Kidney (tissue), 14 donors: ENCODE measurements around the gene GPR157. TPM values are rescaled to one million over a fixed set of nuclear protein-coding genes. Genes with fewer than 3 reads are reported as not detected.

Experiments used
- DNase-seq, 5 donors: peaks; one replicate each; pipeline ENCODE4 v3.0.0-alpha.2; 2013 to 2020
- FAIRE-seq: peaks from 2 replicates; lab custom pipeline; 2012; peaks lifted over from hg19 to GRCh38; lab: Jason Lieb, UNC
- H3K27ac ChIP-seq, 2 donors: one replicate each; pipeline ENCODE4 v1.7.0; 2013; ENCODE audit warnings: low read depth in 2 of 2, low read length in 2 of 2, inconsistent platforms in 1 of 2
- H3K27me3 ChIP-seq: one replicate; pipeline ENCODE4 v1.7.1; 2013; ENCODE audit warnings: low read length, inconsistent platforms; ENCODE audit not compliant: control insufficient read depth, insufficient read depth
- H3K36me3 ChIP-seq, 3 donors: one replicate each; pipeline versions ENCODE4 v1.7.0 to v1.7.1; 2013; ENCODE audit warnings: low read length in 3 of 3, control low read depth in 1 of 3, inconsistent platforms in 1 of 3; ENCODE audit not compliant: insufficient read depth in 3 of 3, control insufficient read depth in 2 of 3
- H3K4me1 ChIP-seq, 3 donors: one replicate each; pipeline versions ENCODE4 v1.7.0 to v1.7.1; 2013; ENCODE audit warnings: low read length in 3 of 3, inconsistent platforms in 1 of 3, low read depth in 1 of 3; ENCODE audit not compliant: control insufficient read depth in 2 of 3, insufficient read depth in 2 of 3
- H3K4me3 ChIP-seq, 3 donors: one replicate each; pipeline versions ENCODE4 v1.7.0 to v1.8.1; 2013; ENCODE audit warnings: low read length in 3 of 3, control low read depth in 1 of 3, inconsistent platforms in 1 of 3
- H3K9ac ChIP-seq, 3 donors: one replicate each; pipeline versions ENCODE4 v1.7.0 to v1.7.1; 2013; ENCODE audit warnings: low read length in 3 of 3, control low read depth in 1 of 3, inconsistent platforms in 1 of 3
- H3K9me3 ChIP-seq, 3 donors: one replicate each; pipeline versions ENCODE4 v1.7.0 to v1.7.1; 2013; ENCODE audit warnings: low read length in 3 of 3, control low read depth in 1 of 3, inconsistent platforms in 1 of 3; ENCODE audit not compliant: control insufficient read depth in 2 of 3, insufficient read depth in 1 of 3
- intact Hi-C: fragments of 100-400 bp; cut with DNase I; formaldehyde crosslinking; loops from one replicate; pipeline ENCODE4 v1.11.1; 2022
- polyA plus RNA-seq: library from polyadenylated mRNA; stranded (reverse); fragments of 350-450 nt; fragmentation: Illumina TruSeq; extraction: RNeasy Lipid Tissue Mini Kit (QIAGEN cat#74804); gene quantifications from one replicate; pipeline ENCODE4 v1.2.3, GENCODE V29; 2014; ENCODE audit warnings: low read depth, low replicate concordance; ENCODE audit not compliant: insufficient read depth
- total RNA-seq: library from RNA; stranded (reverse); fragmentation: NEBNext Ultra II Directional; extraction: Animal tissue kit (Norgen Biotek cat#: 25700); gene quantifications from one replicate; pipeline ENCODE4 v1.2.1, GENCODE V29; 2021
- TF ChIP-seq, protein P1 (sequence below): IDR thresholded peaks from 3 replicates; pipeline ENCODE4 v1.5.1; 2012; ENCODE audit warnings: mild to moderate bottlenecking, moderate library complexity, borderline replicate concordance; ENCODE audit not compliant: insufficient read depth; ENCODE audit errors: extremely low read depth
- donor health status: control.
- donor health status: control.
- donor health status: control.
- donor health status: control.
- donor health status: control.
- donor health status: DM: yes; HTN: yes; CAD: no.
- donor health status: Normal renal cell carcinoma (clear cell type).

The GPR157 gene
- total and polyA plus RNA-seq, 2 donors from 2014 or later, result 3.2 to 9.1 TPM

GRCh38 chr1:9085306-9085940 is 43.5 kb downstream of the GPR157 start:
- Histone ChIP-seq H3K4me1 (peaks cover 0 to 5% (median 2%) of the 10 kb centered on the region in 3 donors), H3K9me3 (no peaks in the 10 kb centered on the region), H3K27ac (no peak overlapping the region), H3K36me3 (no peaks in the 10 kb centered on the region), H3K4me3 (no peak overlapping the region), H3K9ac (no peak overlapping the region), H3K27me3 (no peaks in the 10 kb centered on the region)
- intact Hi-C loops, result no loop called here
- TF ChIP-seq, protein P1, sequence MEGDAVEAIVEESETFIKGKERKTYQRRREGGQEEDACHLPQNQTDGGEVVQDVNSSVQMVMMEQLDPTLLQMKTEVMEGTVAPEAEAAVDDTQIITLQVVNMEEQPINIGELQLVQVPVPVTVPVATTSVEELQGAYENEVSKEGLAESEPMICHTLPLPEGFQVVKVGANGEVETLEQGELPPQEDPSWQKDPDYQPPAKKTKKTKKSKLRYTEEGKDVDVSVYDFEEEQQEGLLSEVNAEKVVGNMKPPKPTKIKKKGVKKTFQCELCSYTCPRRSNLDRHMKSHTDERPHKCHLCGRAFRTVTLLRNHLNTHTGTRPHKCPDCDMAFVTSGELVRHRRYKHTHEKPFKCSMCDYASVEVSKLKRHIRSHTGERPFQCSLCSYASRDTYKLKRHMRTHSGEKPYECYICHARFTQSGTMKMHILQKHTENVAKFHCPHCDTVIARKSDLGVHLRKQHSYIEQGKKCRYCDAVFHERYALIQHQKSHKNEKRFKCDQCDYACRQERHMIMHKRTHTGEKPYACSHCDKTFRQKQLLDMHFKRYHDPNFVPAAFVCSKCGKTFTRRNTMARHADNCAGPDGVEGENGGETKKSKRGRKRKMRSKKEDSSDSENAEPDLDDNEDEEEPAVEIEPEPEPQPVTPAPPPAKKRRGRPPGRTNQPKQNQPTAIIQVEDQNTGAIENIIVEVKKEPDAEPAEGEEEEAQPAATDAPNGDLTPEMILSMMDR, result no peak
- DNase-seq, result no peak
- FAIRE-seq, result no peak

DNA sequence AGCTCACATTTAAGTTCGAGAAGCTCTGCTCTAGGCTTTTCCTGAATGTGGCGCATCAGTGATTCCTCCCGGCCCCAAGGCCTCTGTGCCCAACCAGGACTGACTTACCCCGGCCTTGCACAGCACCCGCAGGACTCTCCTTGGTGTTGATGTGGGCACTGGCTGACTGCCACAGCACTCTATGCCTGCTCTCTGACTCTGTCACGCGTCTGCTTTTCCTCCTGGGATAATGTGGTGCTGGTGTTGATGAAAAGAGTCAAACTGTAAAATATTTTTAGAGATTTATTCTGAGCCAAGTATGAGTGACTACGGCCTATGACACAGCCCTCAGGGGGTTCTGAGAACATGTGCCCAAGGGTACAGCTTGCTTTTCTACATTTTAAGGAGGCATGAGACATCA is 44.0 kb downstream of the GPR157 start:
- no peaks in the 10 kb centered on the region for H3K9me3 ChIP-seq
- H3K4me3 ChIP-seq, result no peak overlapping the region
- no peak for FAIRE-seq
- peaks cover 0 to 5% (median 3%) of the 10 kb centered on the region in 3 donors for H3K4me1 ChIP-seq
- intact Hi-C loops, result no loop called here
- TF ChIP-seq, protein P1, result no peak
- no peak overlapping the region for H3K9ac ChIP-seq
- no peaks in the 10 kb centered on the region for H3K27me3 ChIP-seq
- no peak for DNase-seq
- no peaks in the 10 kb centered on the region for H3K36me3 ChIP-seq
- no peak overlapping the region for H3K27ac ChIP-seq

DNA sequence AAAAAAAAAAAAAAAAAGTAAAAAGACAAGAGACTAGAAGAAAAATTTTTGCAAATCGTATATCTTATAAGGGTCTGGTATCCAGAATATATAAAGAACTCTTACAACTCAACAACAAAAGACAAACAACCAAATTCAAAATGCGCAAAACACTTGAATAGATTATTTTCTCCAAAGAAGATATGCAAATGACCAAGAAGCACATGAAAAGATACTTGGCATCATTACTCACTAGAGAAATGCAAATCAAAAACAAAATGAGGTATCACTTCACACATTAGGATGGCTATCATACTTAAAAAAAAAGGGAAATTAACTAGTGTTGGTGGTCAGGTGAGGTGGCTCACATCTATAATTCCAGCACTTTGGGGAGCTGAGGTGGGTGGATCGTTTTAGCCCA is 47.4 kb downstream of the GPR157 start:
- no peak overlapping the region for H3K27ac ChIP-seq
- intact Hi-C loops, result no loop called here
- H3K9ac ChIP-seq, result no peak overlapping the region
- DNase-seq, result no peak
- H3K9me3 ChIP-seq, result no peaks in the 10 kb centered on the region
- no peaks in the 10 kb centered on the region for H3K36me3 ChIP-seq
- H3K4me1 ChIP-seq, result peaks cover 0 to 15% (median 12%) of the 10 kb centered on the region in 3 donors
- TF ChIP-seq, protein P1, result no peak
- FAIRE-seq, result no peak
- H3K4me3 ChIP-seq, result no peak overlapping the region
- no peaks in the 10 kb centered on the region for H3K27me3 ChIP-seq
